ENCODE measurements around the gene COL3A1.

DNA sequence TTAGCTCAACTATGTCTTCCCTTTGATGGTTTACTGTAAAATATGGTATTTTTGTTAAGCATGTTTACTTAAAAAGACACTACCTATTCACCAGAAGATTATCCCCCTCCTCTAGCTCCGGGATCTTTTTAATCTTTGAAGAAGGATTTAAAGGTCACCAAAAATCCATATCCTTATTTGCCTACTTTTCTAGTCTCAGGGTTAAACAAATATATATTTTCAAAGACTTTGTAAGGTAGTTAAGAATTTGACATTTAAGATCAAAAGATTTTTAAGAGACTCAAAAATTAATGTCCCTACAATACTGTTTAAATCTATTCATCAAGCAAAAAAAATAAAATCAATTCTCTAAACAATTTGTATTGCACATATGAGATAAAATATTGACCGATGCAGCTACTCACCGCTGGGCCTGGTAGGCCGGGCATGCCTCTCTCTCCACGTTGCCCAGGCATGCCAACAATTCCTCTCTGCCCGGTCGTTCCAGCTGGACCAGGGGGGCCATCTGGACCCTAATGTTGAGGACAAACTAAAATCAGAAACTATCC lies 76.1 kb downstream of the COL3A1 start:
- TF ChIP-seq, protein P1, sequence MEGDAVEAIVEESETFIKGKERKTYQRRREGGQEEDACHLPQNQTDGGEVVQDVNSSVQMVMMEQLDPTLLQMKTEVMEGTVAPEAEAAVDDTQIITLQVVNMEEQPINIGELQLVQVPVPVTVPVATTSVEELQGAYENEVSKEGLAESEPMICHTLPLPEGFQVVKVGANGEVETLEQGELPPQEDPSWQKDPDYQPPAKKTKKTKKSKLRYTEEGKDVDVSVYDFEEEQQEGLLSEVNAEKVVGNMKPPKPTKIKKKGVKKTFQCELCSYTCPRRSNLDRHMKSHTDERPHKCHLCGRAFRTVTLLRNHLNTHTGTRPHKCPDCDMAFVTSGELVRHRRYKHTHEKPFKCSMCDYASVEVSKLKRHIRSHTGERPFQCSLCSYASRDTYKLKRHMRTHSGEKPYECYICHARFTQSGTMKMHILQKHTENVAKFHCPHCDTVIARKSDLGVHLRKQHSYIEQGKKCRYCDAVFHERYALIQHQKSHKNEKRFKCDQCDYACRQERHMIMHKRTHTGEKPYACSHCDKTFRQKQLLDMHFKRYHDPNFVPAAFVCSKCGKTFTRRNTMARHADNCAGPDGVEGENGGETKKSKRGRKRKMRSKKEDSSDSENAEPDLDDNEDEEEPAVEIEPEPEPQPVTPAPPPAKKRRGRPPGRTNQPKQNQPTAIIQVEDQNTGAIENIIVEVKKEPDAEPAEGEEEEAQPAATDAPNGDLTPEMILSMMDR (IDR thresholded peaks at IDR 0.05): no peak
- no peak for TF ChIP-seq POLR2A (IDR thresholded peaks at IDR 0.05)
